GM21529 (cell line): ENCODE data around the gene ABCA7.

Experiments used
- ATAC-seq: cut with Tn5 transposase; IDR thresholded peaks from one replicate; pipeline ENCODE4 v1.9.1; 2021; ENCODE audit not compliant: unreplicated experiment

Gene ABCA7

GRCh38 chr19:1055886-1056620 is 16.1 kb downstream of the ABCA7 start:
- no peak for ATAC-seq

GRCh38 chr19:1057176-1057855 is 17.4 kb downstream of the ABCA7 start:
- ATAC-seq, result no peak

DNA sequence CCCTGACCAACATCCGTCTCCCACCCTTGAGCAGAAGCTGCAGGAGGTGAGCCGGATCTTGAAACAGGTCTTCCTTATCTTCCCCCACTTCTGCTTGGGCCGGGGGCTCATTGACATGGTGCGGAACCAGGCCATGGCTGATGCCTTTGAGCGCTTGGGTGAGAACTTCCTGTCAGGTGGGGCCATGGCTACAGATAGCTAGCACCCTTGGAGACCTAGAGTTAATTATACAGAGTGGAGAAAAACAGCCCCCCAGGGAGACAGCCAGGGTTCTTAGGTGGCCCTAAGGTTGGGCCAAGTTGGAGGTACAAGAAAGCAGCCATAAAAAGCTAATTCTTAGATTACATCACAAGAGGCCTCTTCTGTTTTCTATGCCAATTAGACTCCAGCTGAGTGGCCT is 18.2 kb downstream of the ABCA7 start:
- no peak for ATAC-seq

- ATAC-seq, result no peak
Measured at GRCh38 chr19:1060689-1061088, 20.8 kb downstream of the ABCA7 start.

- no peak for ATAC-seq
Measured at GRCh38 chr19:1061987-1062386, 22.1 kb downstream of the ABCA7 start.

DNA sequence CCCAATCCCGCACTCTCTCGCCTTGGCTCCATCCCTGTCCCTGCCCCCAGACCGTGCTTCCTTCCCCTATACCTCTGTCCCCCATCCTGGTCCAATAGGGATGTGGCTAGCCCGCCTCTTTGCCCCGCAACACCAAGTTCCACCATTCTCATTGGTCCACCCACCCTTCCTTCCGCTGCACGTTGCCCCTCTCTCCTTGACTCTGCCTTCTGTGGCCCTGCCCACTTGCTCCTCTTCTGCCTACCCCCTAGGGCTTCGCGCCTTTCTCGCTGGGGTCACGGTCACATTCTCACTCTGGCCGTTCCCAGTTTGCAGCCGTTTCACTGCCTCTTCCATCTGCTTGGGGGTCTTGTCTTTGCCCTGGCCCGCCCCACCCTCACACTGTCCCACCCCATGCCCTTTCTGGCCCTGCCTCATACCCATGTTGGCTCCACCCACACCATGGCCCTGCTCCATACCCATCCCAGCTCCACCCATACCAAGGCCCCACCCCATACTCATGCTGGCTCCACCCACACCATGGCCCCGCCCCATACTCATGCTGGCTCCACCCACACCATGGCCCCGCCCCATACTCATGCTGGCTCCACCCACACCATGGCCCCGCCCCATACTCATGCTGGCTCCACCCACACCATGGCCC is 22.6 kb downstream of the ABCA7 start:
- no peak for ATAC-seq

DNA sequence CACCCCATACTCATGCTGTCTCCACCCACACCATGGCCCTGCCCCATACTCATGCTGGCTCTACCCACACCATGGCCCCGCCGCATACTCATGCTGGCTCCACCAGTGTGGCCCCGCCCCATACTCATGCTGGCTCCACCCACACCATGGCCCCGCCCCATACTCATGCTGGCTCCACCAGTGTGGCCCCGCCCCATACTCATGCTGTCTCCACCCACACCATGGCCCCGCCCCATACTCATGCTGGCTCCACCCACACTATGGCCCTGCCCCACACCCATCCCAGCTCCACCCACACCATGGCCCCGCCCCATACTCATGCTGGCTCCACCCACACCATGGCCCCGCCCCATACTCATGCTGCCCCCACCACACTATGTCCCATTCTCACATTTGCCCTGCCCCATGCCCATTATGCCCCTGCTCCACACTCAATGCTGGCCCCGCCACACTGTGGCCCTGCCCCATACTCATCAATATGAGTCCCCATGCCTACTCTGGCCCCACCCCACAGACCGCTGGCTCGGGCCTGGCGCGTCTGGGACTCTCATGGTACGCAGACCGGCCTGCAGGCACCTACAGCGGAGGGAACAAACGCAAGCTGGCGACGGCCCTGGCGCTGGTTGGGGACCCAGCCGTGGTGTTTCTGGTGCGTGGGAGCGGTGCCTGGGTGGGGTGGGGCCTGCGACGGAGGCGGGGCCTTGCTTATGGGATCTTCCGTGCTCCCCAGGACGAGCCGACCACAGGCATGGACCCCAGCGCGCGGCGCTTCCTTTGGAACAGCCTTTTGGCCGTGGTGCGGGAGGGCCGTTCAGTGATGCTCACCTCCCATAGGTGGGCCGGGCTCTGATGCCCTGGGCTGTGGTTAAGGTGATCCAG is 23.4 kb downstream of the ABCA7 start:
- no peak for ATAC-seq

DNA sequence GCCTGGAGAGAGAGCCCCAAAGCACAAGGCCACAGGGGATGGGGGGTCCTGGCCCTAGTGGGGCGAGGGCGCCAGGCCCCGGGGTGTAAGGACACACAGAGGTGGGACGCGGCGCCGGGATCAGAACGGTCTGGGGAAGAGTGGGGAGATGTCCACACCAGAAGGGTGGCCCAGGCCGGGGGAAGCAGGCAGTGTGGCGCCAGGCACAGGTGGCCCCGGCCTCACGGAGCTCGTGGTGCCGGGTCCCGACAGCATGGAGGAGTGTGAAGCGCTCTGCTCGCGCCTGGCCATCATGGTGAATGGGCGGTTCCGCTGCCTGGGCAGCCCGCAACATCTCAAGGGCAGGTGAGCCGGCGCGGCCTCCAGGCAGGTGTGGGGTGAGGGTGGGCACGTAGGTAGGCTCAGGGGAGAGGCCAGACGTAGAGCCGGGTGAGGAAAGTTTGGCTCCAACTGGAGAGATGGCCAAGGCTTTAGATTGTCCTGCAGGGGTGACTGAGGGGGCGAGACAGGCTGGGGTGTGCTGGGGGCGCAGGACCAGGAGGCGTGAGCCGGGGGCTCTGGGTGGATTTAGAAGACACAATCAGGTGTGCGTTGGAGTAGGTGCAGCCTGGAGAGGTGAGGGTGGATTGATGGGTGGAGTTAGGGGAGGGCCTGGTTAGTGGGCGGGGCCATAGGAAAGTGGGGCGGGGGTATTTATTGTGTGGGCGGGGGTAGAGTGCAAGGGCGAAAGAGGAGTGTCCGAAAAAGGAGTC is 24.2 kb downstream of the ABCA7 start:
- no peak for ATAC-seq

DNA sequence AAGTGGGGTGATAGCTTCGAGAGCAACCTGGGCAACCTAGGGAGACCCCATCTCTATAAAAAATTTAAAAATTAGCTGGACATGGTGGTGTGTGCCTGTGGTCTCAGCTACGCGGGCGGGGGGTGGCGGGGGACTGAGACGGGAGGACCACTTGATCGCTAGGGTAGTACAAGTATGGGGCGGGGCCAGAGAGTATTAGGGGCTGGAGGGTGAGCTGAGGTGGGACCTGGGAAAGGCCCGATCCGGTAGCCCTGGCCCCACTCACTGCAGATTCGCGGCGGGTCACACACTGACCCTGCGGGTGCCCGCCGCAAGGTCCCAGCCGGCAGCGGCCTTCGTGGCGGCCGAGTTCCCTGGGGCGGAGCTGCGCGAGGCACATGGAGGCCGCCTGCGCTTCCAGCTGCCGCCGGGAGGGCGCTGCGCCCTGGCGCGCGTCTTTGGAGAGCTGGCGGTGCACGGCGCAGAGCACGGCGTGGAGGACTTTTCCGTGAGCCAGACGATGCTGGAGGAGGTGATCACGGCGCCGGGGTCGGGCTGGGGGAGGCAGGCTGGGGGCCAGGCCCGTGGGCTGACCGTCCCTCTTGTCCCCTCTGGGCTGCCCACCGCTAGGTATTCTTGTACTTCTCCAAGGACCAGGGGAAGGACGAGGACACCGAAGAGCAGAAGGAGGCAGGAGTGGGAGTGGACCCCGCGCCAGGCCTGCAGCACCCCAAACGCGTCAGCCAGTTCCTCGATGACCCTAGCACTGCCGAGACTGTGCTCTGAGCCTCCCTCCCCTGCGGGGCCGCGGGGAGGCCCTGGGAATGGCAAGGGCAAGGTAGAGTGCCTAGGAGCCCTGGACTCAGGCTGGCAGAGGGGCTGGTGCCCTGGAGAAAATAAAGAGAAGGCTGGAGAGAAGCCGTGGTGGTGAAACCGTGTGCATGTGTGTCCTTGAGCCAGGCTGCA is 25.0 kb downstream of the ABCA7 start:
- ATAC-seq, result no peak

DNA sequence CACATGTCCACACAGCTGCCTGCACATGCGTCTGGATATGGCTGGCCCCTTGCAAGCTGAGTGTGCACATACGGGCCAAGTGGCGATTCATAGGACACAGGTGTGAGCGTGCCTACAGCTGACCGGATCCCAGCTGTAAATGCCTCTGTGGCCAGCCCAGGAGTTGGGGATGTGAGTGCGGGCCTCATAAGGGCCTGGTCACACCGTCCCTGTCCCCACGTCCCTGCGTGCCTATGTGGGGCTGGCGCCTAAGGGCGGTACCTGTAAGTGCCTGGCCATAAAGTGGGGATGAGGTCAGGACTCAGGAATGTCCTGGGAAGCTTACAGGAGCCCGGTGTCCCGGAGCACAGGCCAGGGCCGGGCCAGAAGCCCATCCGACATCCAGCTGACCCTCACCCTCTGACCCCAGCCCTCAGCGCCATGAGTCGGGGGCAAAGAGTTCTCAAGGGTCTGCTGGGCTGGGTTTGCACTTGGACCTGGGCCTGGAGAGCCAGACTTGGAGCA is 25.8 kb downstream of the ABCA7 start:
- no peak for ATAC-seq

DNA sequence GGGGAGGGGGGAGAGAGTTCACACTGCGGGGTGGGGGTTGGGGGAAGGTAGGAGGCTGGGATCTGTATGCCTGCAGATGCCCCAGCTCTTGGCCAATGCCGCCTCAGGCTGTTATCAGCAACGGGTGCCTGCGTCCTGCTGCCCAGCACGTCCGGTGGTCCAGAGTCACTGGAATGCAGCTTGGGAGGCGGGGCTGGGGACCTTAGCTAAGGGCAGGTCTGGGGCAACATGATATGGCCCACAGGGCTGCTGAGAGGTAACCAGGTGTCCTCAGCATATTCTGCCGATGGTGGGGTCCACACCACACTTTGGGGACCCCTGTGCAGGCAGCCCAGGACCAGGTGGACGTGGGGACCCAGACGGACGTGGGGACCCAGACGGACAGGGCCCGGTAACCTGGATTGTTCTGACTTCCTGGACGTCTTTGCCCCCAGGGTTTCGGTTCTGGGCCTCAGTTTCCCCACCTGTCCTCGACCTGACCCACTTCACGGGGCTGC is 26.4 kb downstream of the ABCA7 start:
- no peak for ATAC-seq

DNA sequence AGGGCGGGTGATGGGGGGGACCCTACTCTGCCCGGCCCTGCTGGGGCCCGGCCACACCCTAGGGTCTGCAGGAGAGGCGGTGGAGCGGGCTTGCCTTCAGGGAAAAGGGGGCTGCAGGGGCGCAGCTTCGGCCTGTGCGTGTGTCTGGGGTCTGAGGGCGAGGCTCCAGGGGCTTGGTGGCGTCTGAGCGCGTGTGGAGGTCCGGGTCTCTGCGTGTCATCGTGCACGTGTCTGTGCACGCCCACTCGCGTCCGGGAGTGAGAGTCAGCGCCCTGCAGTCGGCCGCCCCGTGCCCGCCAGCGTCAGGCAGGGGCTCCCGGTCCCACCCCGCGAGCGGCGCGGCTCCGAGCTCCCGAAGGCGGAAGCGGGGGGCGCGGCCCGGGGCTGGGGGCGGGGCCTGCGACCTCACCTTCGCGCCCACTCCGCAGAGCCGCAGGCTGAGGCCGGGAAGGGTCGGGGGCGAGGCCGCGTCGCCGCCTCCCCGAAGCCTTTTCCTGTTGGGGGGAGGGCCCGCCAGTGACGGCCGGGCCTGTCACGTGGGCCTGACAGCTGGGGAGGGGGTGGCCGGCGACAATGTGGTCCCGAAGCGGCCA is 26.9 kb downstream of the ABCA7 start, which contains the start of gene ARHGAP45:
TSS of gene ARHGAP45 (plus strand) at position 420 of the 593 bp plus-strand sequence. CDS start 239 bp downstream, outside the sequence.
- no peak for ATAC-seq

- no peak for ATAC-seq
Measured at GRCh38 chr19:1067341-1067957, 27.5 kb downstream of the ABCA7 start.

DNA sequence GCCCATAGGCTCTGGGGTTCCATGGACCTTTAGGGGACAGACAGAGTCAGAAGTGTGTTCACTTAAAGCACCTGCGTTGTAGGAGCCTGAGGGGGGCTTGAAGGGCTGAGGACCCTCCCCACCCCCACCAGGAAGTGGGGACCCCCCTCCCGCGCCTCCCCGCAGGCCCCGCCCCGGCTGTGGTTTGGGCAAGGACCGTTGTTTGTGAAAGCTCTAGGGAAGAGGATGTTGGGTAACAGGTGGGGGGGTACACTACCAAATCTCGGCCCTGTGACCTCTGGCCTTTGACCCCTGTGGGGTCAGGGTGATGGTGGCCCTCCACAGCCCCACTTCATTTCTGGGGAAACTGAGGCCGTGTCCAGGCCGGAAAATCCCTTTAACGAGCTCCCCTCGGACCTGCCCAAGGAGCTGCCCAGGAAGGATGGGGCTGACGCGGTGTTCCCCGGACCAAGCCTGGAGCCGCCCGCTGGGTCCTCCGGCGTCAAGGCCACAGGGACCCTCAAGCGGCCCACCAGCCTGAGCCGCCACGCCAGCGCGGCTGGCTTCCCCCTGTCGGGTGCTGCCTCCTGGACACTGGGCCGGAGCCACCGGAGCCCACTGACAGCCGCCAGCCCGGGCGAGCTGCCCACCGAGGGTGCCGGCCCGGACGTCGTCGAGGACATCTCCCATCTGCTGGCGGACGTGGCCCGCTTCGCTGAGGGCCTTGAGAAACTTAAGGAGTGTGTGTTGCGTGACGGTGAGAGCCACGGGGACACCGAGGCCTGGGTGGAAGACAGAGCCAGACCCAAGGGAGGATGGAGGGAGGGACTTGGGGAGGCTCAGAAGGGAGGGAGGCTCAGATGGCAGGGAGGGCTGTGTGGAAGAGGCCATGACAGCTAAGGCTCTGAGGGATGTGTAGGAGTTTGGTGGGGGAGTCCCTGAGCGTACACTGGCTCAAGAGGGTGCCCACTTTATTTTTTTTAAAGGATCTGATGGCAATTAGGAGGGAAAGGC is 28.4 kb downstream of the ABCA7 start:
- no peak for ATAC-seq

DNA sequence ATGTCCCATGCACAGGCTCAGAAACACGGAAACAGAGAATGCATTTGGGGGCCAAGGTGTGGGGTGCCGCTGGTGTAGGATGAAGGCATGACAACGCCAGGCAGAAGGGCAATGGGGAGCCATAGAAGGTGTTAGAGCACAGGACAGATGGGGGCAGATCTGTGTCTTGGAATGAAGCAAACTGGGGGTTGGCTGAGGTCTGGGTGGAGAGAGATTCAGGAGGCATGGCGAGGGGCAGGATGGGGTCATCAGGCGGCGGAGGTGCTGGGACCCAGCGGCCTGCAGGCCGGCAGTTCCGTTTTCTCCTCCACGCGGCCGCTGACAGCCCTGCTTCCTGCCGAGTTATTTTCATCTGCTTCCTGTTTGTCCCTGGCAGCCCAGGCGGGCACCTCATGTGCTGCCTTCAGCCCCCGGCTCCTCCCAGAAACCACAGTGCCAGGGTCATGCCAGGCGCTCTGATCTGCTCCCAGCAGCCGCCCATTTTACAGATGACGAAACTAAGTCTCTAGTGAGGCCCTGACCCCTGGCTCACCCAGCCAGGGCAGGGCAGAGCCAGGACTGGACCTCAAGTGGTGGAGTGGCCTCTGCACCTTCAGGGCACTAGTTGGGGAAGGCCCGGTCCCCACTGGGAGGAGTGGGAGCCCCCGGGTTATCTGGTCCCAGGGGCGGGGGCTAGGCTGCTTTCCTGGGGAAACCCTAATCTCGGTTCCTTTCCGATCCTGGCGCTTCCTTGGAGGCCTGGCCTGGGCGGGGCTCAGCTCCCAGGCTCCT is 29.3 kb downstream of the ABCA7 start:
- ATAC-seq, result no peak

DNA sequence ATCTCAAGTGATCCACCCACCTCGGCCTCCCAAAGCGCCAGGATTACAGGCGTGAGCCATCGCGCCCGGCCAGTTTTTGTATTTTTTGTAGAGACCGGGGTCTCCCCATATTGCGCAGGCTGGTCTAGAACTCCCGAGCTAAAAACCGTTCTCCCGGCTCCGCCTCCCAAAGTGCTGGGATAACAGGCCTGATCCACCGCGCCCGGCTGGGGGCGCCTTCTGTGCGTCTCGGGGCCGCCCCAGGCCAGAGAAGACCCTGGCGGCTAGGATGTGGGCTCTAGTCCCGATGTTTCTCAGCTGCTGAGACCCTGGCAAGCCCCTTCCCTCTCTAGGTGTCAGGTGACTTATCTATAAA is 30.6 kb downstream of the ABCA7 start:
- ATAC-seq, result no peak
